IPS-18c (cell line): Measurements from ENCODE around the gene DDAH1.

Experiments used
- H3K4me3 ChIP-seq: 2 replicates; pipeline ENCODE4 v1.7.0; 2013; ENCODE audit warnings: low read depth, mild to moderate bottlenecking, low read length, moderate library complexity; ENCODE audit not compliant: insufficient read depth
- H3K9me3 ChIP-seq: one replicate; pipeline ENCODE4 v1.6.1; 2013; ENCODE audit warnings: mild to moderate bottlenecking, low read length, moderate library complexity; ENCODE audit not compliant: control insufficient read depth, insufficient read depth

DDAH1 gene

DNA sequence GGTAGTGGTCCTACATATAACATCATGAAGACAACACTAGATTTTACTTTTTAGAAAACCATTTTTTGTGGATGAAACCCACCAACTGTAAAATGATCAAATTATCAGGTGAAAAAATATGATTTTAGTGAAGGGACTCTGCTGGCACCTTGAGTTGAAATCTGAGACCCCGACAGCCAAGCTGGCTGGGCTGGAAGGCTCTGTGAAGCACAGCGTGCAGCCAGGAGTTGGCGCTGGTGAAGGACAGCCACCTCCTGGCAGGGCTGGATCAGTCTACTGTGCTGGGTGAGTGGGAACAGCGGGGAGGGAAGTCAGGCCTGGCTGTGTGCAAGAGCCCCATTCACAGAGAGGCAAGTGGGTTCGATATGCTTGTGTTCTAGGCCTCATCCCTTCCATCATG is 47.9 kb downstream of the DDAH1 start:
- Histone ChIP-seq H3K4me3 (no peak overlapping the region), H3K9me3 (no peaks in the 10 kb centered on the region)

DNA sequence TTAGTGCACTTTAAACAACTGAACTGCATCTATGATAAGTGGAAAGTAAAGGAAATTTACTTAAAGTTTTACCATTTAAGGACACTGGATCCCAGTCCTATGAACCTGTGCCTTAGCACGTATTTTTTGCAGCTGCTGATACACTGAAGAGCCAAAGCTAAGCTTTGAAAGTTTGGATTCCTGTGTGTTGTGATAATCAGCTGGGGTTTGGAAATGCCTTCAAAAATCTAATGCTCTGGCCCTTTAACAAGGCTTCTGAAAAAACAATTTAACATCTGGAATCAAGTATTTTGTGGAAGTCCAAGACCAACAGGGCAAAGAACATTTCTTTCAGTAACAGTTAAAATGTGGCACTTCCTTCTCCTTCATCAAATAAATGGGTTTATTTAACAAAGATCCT is 51.8 kb downstream of the DDAH1 start:
- Histone ChIP-seq H3K9me3 (no peaks in the 10 kb centered on the region), H3K4me3 (no peak overlapping the region)

DNA sequence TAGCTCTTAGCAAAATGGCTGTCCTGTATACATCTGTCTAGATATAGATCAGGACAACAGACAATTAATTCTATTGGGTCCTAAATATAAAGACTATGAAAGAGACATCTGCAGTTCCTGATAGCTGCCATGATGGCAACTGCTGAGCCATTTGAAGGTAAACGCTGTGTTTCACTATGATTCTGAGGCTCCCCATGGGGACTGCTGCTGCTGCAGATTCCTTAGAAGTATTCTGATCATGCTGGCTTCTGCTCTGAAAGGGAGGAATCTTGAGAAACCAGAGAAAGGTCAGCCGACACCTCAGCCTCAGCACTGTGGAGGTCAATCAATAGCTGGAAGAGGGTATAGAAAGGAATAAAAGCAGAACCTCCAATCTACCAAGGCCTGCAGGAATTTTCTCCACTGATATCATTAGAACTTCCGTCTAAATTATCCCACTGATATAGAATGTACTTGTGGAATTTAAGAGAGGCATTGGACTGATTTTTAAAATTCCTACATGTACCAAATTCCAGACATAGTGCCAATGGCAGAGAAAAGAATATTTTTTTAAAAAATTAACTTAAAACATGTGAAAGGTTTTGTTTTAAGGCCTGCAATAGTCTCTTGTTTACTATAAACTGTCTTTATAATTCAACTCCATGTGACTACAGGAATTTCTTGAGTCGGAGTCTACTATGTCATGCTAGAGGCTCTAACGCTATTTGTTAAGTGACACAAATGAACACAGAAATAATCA is 53.2 kb downstream of the DDAH1 start:
- no peaks in the 10 kb centered on the region for H3K9me3 ChIP-seq

DNA sequence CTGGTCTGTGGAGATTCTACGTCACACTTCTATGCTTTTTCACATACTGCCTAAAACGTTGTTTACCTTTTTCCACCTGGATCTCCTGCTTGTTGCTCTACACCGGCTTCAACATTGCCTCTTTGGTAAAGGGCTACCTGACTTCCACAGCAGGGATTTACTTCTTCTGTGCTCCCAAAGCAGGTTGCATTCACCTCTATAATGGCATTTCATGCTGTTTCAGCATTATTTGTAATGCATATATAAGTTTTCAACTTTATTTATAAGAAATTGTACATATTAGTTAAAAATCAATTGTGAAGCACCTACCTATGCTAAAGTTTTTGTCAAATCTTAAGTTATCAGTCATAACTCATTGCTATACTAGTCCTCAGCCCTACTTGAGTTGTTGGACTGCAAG is 55.4 kb downstream of the DDAH1 start:
- no peaks in the 10 kb centered on the region for H3K9me3 ChIP-seq

More for the DNA sequence above, 53.2 kb downstream of the DDAH1 start:
- H3K4me3 ChIP-seq = no peak overlapping the region

DNA sequence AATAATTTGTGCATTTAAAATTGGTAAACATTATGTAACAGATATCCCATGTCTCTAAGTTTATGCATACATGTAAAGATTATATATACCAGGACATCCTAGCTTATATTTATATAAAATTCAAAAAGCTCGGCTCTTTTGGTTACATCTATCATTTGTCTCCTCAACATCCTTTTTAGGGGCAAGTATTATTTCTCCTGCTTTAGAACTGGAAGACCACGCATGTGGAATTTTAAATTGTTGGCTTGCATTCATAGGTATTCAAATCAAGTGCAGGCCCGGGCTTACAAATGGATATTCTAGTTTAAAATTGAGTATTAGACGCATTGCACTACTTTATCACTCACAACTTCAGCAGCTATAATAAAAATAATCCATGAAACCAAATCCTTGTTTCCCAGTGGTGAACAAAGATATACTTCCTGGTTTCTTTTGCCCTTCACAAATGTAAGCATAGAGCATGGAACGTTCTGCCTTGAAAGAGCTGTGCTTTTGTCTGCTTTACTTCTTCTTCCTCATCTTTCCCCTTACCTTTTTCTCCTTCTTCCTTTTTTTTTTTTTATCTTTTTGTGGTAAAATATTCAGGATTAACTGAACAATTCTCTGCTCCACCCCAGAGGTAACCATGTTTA is 57.1 kb downstream of the DDAH1 start:
- Histone ChIP-seq H3K4me3 (no peak overlapping the region), H3K9me3 (no peaks in the 10 kb centered on the region)

More for the DNA sequence above, 55.4 kb downstream of the DDAH1 start:
- H3K4me3 ChIP-seq = no peak overlapping the region

DNA sequence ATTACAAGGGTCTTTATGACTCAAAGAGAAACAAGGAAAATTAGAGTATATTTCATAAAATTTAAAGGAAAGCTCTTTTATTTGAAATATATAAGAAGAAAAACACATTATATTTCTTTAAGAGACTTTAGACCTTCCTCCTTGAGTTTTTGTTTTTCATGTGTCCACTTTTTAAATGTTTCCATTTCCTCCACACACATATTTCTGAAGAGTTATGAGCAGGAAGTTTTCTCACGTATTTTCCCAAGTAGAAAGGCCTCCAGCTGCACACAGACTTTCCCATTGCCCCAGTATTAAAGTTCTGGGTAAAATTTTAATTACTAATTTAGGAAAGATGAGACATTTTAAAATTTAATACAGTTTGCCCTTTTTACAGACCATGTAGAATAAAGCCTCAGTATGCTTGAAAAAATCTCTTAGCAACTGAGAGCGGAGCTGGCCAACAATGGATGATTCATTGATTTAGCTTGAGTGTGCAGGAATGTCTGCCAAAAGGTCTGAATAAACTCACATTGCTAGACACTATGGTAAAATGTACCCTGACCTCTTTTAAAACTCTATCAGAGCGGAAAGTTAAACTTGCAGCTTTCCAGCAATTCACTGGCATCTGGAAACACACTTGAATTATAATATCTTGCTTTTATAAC is 57.9 kb downstream of the DDAH1 start:
- no peaks in the 10 kb centered on the region for H3K9me3 ChIP-seq
- no peak overlapping the region for H3K4me3 ChIP-seq

DNA sequence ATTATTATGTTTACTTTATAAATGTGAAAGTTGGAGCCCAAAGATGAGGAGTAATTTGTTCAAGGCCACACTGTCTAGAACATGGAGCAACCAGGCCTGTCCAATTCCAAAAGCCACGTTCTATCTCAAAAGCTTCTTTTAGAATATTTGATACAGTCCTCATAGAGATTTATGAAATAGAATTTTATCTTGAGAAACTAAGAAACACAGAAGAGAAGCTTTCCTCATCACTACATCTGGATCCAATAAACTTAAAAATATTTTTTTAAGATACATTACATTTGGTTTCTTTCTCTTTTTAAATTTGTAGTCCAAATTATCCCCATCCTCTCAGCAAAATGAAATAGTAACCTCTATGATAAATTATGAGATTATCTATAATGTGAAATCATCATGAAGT is 58.9 kb downstream of the DDAH1 start:
- Histone ChIP-seq H3K9me3 (no peaks in the 10 kb centered on the region), H3K4me3 (no peak overlapping the region)

DNA sequence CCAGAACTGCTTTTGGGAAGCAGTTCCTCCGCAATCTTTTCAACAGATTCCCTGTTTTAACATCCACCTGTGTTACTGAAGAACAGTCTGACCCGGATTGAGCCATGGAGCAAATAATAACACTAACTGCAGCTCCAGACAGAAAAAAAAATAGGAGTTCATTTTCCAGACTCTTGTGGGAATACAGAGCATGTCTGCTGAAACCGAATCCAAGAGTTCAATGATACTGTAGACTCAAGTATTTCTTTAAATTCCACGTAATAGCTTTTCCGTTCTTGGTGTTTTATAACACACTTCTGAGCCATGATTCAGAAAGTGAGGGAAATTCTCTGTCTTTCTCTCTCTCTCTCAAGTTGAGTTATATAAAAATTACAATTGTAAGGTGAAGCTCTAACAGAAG is 60.6 kb downstream of the DDAH1 start:
- H3K9me3 ChIP-seq = no peaks in the 10 kb centered on the region

DNA sequence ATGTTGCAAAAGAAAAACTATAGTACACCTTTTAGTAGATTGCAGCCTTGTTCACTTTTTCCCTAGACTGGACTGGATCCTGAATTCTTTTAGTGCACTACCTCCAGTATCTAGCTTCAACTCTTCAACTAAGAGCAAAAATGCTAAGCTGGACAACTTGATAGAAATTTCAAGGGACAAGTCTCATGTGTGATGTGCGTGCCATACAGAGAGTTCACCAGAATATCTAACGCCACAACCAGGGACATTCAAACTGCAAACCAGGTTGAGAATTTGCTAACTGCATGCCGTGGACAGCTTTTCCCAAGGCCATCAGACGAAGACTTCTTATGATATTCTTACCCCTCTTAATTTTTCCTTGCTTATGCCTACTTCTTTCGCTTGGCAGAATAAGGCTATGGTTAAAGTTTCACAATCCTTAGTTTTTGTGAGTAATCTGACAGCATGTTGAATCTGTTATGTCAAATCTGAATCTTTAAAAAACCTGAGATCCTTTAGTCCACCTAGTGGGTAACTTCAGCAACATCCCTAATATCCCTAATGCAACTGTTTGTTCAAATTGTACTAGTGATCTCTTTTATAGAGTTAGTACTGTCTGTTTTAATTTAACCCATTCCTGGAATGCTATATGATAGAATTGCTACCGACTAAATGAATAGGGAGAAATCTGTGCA is 66.4 kb downstream of the DDAH1 start:
- Histone ChIP-seq H3K9me3 (no peaks in the 10 kb centered on the region), H3K4me3 (no peak overlapping the region)

More for the DNA sequence above, 60.6 kb downstream of the DDAH1 start:
- H3K4me3 ChIP-seq = no peak overlapping the region

DNA sequence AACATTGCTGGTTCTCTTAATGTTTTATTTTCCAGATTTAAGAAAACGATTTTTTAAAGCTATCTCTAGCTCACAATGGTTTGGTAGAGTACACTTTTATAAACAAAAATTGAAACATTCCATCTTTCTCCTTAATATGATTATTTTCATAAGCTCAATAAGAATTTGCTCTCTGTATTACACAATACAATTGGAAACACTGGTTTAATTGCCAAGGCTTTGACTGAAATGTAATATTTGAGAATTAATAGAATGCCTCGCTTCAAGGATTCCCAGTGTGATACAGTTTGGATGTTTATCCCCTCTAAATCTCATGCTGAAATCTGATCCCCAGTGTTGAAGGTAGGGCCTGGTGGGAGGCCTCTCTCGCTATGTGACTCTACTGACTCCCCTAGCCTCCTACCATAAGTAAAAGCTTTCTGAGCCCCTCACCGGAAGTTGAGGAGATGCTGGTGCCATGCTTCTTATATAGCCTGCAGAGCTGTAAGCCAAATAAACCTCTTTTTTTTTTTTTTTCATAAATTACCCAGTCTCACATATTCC is 67.4 kb downstream of the DDAH1 start:
- H3K9me3 ChIP-seq = no peaks in the 10 kb centered on the region
- no peak overlapping the region for H3K4me3 ChIP-seq

DNA sequence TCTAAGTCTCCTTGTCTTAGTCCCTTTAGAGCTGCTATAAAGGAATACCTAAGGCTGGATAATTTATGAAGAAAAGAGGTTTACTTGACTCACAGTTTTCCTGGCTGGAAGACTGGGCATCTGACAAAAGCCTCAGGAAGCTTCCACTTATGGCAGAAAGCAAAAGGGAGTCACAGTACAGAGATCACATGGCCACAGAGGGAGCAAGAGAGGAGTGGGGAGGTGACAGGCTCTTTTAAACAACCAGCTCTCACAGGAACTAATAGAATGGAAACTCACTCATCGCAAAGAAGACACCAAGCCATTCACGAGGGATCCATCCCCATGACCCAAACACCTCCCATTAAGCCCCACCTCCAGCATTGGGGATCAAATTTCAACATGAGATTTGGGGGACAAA is 68.8 kb downstream of the DDAH1 start:
- peaks cover under 1% of the 10 kb centered on the region for H3K9me3 ChIP-seq

DNA sequence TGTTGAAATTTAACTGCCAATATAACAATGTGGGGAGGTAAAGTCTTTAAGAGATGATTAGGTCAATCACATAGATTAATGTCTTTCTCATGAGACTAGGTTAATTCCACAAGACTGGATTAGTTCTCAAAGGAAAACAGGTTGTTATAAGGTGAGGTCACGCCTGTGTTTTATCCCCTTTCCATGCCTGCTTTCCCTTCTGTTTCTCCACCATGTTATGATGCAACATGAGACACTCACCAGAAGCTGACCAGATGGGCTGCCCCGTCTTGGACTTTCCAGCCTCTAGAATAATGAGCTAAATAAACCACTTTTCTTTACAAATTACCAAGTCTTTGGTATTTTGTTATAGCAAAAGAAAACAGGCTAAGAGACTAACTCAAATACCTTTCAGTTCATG is 70.8 kb downstream of the DDAH1 start:
- Histone ChIP-seq H3K4me3 (no peak overlapping the region), H3K9me3 (peaks cover 2% of the 10 kb centered on the region)

More for the DNA sequence above, 68.8 kb downstream of the DDAH1 start:
- no peak overlapping the region for H3K4me3 ChIP-seq

DNA sequence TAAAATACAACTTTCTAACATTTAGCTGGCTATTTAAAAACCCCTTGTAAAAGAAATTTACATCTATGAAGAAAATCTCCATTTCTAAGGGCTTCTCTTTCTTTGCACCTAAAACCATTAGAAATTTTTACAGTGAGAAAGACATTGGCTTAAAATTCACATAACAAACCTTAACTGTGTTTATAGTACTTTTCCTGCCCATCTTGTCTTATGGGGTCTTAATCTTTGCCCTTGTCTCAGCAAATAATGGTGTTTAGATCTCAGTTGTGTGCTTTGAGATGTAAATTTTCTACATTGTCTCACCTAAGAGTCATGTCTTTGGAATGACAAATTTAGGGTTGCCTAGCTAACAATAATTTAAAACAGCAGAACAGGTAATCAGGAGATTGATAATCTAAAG is 71.5 kb downstream of the DDAH1 start:
- no peak overlapping the region for H3K4me3 ChIP-seq
- peaks cover 2% of the 10 kb centered on the region for H3K9me3 ChIP-seq

DNA sequence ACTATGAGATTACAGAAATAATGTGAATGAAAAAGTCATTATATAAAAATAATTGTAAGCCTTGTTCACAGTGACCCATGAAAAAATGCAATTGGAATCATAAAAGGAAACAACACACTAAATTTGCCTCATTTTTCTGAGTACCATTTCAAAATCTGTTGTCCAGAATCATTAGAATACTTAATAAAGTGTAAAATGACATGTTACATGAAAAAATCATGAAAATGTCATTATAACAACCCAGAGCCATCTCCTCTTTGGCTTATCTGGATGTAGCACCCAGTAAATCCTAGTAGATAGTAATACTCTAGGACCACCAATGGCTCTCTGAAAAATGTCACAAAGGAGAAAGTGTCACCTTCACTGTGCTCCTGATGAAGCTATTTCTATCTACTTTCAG is 76.5 kb downstream of the DDAH1 start:
- H3K9me3 ChIP-seq = peaks cover 8% of the 10 kb centered on the region
- H3K4me3 ChIP-seq = no peak overlapping the region

DNA sequence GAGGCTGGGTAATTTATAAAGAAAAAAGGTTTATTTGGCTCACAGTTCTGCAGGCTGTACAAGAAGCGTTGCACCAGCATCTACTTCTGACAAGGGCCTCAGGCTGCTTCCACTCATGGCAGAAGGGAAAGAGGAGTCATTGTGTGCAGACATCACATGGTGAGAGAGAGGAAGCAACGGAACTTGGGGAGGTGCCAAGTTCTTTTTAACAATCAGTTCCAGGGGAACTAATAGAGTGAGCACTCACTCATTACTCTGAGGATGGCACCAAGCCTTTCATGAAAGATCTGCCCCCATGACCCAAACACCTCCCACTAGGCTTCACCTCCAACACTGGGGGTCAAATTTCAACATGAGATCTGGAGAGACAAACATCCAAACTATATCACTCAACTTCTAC is 77.2 kb downstream of the DDAH1 start:
- H3K9me3 ChIP-seq = peaks cover 8% of the 10 kb centered on the region
- no peak overlapping the region for H3K4me3 ChIP-seq

DNA sequence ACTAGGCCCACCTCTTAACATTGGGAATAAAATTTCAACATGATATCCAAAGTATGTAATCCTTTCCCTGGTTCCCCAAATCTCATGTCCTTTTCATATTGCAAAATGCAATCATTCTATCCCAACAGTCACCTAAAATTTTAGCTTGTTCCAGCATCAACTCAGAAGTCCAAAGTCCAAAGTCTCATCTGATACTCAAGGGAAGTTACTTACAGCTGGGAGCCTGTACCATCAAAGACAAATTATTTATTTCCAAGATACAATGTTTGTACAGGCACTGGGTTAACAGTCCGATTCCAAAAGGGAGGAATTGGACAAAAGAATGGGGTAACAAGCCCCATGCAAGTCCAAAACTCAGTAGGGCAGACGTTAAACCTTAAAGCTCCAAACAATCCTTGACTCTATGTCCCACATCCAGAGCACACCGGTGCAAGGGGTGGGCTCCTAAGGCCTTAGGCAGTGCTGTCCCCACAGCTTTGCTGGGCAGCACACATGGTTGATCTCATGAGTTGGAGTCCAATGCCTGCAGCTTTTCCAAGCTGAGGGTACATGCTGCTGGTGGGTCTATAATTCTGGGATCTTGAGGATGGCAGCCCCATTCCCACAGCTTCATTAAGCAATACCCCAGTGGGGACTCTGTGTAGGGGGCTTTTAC is 78.8 kb downstream of the DDAH1 start:
- Histone ChIP-seq H3K4me3 (no peak overlapping the region), H3K9me3 (peaks cover 7% of the 10 kb centered on the region)
